ENCODE data around the gene HEATR5A.

DNA sequence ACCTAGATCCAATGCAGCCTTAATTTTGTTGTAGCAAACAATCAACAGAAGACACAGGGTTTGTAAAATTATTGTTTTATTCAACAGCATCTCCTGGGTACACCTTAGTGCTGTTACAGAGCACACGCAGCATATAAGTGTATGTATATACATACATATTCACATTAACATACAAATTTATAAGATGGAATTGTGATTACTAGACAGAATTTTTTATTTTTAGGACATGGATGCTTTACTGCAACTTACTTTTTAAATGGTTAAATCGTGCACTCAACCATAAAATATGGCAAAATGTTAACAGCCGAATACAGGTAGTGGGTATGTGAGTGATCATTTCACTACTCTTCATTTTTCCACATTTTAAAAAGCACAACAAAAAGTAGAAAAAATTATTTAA lies 16.6 kb downstream of the HEATR5A start:
- no peak for TF ChIP-seq EZH2 (IDR thresholded peaks at IDR 0.05; ENCODE audit: borderline replicate concordance, low read depth, low read length, poor library complexity, severe bottlenecking)
- TF ChIP-seq, protein P1, sequence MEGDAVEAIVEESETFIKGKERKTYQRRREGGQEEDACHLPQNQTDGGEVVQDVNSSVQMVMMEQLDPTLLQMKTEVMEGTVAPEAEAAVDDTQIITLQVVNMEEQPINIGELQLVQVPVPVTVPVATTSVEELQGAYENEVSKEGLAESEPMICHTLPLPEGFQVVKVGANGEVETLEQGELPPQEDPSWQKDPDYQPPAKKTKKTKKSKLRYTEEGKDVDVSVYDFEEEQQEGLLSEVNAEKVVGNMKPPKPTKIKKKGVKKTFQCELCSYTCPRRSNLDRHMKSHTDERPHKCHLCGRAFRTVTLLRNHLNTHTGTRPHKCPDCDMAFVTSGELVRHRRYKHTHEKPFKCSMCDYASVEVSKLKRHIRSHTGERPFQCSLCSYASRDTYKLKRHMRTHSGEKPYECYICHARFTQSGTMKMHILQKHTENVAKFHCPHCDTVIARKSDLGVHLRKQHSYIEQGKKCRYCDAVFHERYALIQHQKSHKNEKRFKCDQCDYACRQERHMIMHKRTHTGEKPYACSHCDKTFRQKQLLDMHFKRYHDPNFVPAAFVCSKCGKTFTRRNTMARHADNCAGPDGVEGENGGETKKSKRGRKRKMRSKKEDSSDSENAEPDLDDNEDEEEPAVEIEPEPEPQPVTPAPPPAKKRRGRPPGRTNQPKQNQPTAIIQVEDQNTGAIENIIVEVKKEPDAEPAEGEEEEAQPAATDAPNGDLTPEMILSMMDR (conservative IDR thresholded peaks at IDR 0.05; ENCODE audit: low read depth, low read length), result no peak
